ENCODE measurements around the gene TMEM272. TPM values are rescaled to one million over a fixed set of nuclear protein-coding genes. Genes with fewer than 3 reads are reported as not detected.

TMEM272 gene
- total and polyA plus RNA-seq, 2 of the 13 experiments (the other 11 are each of a cell fraction or from before 2014, with no cell fraction given), result 0.37 to 0.62 TPM

DNA sequence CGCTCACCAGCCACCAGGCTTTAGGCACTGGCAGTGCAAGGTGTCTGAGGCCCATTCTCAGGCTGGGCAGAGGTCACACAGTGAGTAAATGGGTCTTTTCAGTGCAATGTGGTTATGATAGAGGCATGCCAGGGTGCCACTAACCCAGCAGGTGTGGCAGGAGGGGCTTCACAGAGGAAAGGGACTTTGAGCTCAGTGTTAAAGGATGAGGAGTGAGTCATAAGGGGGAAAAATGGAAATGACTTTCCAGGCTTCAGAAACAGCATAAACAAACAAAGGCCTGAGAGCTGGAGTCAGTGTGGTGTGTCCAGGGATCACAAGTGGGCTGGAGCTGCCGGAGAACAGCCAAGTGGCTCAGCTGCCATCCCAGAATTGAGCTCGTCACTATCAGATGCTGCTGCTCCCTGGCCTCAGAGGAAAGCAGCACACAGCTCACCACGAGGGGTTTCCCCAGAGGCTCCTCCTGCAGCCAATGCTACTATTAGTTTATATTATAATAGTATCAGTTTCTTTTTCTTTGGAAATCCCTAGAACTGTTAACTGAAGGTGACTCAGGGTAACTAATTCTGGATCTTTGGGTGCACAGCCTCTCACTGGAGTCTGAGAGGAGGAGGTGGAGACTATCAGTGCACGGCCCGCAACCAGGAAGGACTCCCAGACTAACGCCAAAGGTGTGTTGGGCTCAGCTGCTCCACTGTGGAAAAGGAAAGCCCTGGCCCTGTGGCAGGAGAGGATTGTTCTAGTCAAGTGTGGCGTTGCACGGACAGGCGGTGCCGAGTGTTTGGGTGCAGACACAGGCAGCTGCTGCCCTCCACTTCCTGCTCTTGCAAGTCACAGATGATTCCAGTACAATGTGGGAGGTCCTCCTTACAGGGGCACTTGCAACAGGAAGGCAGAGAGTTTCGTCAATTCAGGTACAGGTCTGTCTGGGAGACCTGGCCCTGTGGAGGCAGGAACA, 80.5 kb downstream of the TMEM272 start (continued):
- TF ChIP-seq, protein P1, sequence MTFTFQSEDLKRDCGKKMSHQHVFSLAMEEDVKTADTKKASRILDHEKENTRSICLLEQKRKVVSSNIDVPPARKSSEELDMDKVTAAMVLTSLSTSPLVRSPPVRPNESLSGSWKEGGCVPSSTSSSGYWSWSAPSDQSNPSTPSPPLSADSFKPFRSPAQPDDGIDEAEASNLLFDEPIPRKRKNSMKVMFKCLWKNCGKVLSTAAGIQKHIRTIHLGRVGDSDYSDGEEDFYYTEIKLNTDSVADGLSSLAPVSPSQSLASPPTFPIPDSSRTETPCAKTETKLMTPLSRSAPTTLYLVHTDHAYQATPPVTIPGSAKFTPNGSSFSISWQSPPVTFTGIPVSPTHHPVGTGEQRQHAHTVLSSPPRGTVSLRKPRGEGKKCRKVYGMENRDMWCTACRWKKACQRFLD (CRISPR knock-in tag; IDR thresholded peaks at IDR 0.05; ENCODE audit: borderline replicate concordance), result no peak
- TF ChIP-seq ZNF282 (IDR thresholded peaks at IDR 0.05; ENCODE audit: partially characterized antibody) (no peak), ZNF615 (CRISPR knock-in tag; IDR thresholded peaks at IDR 0.05; ENCODE audit: borderline replicate concordance) (no peak), ZMAT3 (CRISPR knock-in tag; conservative IDR thresholded peaks at IDR 0.05) (no peak), RELA (CRISPR knock-in tag; IDR thresholded peaks at IDR 0.05) (no peak), LCORL (IDR thresholded peaks at IDR 0.05) (no peak), LCORL (CRISPR knock-in tag; IDR thresholded peaks at IDR 0.05) (no peak), ZNF629 (CRISPR knock-in tag; conservative IDR thresholded peaks at IDR 0.05) (peak; percentile 88), ZNF589 (CRISPR knock-in tag; conservative IDR thresholded peaks at IDR 0.05) (no peak), ZSCAN22 (CRISPR knock-in tag; IDR thresholded peaks at IDR 0.05) (no peak), TEAD3 (CRISPR knock-in tag; optimal IDR thresholded peaks at IDR 0.05; ENCODE audit: borderline replicate concordance) (peak; percentile 45), ZNF510 (CRISPR knock-in tag; IDR thresholded peaks at IDR 0.05; ENCODE audit: low read depth) (peak; percentile 86; the same call in 1 of the 2 replicates), NR2C2 (CRISPR knock-in tag; IDR thresholded peaks at IDR 0.05; ENCODE audit: borderline replicate concordance) (peak; percentile 48; the same call in 1 of the 2 replicates), ZNF234 (CRISPR knock-in tag; conservative IDR thresholded peaks at IDR 0.05) (no peak), MED13 (CRISPR knock-in tag; IDR thresholded peaks at IDR 0.05) (no peak), ZNF75D (CRISPR knock-in tag; IDR thresholded peaks at IDR 0.05; ENCODE audit: borderline replicate concordance) (no peak), ZNF274 (CRISPR knock-in tag; IDR thresholded peaks at IDR 0.05) (no peak), ZBTB3 (CRISPR knock-in tag; IDR thresholded peaks at IDR 0.05; ENCODE audit: borderline replicate concordance, low read depth) (0 out of 2 replicates have a peak, but pooled peaks have one; percentile 54), NFIB (CRISPR knock-in tag; IDR thresholded peaks at IDR 0.05; ENCODE audit: borderline replicate concordance) (no peak), ZNF737 (CRISPR knock-in tag; IDR thresholded peaks at IDR 0.05; ENCODE audit: borderline replicate concordance) (no peak)
- TF ChIP-seq, protein P2, sequence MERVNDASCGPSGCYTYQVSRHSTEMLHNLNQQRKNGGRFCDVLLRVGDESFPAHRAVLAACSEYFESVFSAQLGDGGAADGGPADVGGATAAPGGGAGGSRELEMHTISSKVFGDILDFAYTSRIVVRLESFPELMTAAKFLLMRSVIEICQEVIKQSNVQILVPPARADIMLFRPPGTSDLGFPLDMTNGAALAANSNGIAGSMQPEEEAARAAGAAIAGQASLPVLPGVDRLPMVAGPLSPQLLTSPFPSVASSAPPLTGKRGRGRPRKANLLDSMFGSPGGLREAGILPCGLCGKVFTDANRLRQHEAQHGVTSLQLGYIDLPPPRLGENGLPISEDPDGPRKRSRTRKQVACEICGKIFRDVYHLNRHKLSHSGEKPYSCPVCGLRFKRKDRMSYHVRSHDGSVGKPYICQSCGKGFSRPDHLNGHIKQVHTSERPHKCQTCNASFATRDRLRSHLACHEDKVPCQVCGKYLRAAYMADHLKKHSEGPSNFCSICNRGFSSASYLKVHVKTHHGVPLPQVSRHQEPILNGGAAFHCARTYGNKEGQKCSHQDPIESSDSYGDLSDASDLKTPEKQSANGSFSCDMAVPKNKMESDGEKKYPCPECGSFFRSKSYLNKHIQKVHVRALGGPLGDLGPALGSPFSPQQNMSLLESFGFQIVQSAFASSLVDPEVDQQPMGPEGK (CRISPR knock-in tag; IDR thresholded peaks at IDR 0.05), result peak; percentile 24; the same call in 1 of the 2 replicates
- TF ChIP-seq, protein P3, sequence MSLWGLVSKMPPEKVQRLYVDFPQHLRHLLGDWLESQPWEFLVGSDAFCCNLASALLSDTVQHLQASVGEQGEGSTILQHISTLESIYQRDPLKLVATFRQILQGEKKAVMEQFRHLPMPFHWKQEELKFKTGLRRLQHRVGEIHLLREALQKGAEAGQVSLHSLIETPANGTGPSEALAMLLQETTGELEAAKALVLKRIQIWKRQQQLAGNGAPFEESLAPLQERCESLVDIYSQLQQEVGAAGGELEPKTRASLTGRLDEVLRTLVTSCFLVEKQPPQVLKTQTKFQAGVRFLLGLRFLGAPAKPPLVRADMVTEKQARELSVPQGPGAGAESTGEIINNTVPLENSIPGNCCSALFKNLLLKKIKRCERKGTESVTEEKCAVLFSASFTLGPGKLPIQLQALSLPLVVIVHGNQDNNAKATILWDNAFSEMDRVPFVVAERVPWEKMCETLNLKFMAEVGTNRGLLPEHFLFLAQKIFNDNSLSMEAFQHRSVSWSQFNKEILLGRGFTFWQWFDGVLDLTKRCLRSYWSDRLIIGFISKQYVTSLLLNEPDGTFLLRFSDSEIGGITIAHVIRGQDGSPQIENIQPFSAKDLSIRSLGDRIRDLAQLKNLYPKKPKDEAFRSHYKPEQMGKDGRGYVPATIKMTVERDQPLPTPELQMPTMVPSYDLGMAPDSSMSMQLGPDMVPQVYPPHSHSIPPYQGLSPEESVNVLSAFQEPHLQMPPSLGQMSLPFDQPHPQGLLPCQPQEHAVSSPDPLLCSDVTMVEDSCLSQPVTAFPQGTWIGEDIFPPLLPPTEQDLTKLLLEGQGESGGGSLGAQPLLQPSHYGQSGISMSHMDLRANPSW (CRISPR knock-in tag; IDR thresholded peaks at IDR 0.05; ENCODE audit: borderline replicate concordance), result no peak

Measured in HepG2 (cell line).